ENCODE data around the gene PWWP2B.

Gene PWWP2B

DNA sequence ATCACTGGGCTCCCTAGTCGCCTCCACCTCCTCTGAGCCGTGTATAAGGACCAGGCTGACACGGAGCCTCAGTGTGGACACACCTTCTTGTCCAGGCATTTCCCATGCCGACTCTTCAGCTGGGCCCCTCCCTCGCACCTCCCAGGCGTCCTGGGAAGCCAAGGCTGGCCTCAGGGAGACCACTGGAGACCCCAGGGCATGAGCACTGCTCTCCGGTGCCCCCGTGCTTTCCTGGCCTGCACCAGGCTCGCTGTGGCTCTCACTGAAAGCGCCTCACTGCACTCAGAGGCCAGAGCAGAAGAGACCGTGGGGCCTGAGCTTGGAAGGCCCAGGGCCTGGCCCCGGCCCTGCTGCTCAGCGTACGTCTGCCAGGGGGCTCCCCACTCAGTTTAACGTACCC is 33.6 kb upstream of the PWWP2B start:
- no peak for TF ChIP-seq EZH2phosphoT487 (IDR thresholded peaks at IDR 0.05; ENCODE audit: low read depth)
- TF ChIP-seq, protein P1, sequence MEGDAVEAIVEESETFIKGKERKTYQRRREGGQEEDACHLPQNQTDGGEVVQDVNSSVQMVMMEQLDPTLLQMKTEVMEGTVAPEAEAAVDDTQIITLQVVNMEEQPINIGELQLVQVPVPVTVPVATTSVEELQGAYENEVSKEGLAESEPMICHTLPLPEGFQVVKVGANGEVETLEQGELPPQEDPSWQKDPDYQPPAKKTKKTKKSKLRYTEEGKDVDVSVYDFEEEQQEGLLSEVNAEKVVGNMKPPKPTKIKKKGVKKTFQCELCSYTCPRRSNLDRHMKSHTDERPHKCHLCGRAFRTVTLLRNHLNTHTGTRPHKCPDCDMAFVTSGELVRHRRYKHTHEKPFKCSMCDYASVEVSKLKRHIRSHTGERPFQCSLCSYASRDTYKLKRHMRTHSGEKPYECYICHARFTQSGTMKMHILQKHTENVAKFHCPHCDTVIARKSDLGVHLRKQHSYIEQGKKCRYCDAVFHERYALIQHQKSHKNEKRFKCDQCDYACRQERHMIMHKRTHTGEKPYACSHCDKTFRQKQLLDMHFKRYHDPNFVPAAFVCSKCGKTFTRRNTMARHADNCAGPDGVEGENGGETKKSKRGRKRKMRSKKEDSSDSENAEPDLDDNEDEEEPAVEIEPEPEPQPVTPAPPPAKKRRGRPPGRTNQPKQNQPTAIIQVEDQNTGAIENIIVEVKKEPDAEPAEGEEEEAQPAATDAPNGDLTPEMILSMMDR (IDR thresholded peaks at IDR 0.05; ENCODE audit: low read depth, low read length), result no peak
- Histone ChIP-seq H3K4me2 (ENCODE audit: low read length) (no peak overlapping the region), H3K9me3 (ENCODE audit: insufficient read depth, low read length) (peaks cover 2% of the 10 kb centered on the region; the same call in 1 of the 2 replicates), H3K27ac (ENCODE audit: low read length) (no peak overlapping the region), H3K36me3 (replicated peaks; ENCODE audit: low read depth, low read length) (peaks cover 7% of the 10 kb centered on the region), H3K4me1 (ENCODE audit: low read length) (no peaks in the 10 kb centered on the region), H3K79me2 (ENCODE audit: low read length) (no peaks in the 10 kb centered on the region), H3K27me3 (ENCODE audit: low read depth, low read length) (no peaks in the 10 kb centered on the region), H4K20me1 (ENCODE audit: insufficient read depth, low read length) (no peaks in the 10 kb centered on the region), H3K4me3 (ENCODE audit: low read length) (no peak overlapping the region), H2AFZ (ENCODE audit: low read depth, low read length) (no peak overlapping the region), H3K9ac (ENCODE audit: low read length) (no peak overlapping the region)

GRCh38 chr10:132363921-132364593 is 32.9 kb upstream of the PWWP2B start:
- H3K79me2 ChIP-seq (ENCODE audit: low read length), result no peaks in the 10 kb centered on the region
- H2AFZ ChIP-seq (ENCODE audit: low read depth, low read length), result no peak overlapping the region
- H3K36me3 ChIP-seq (replicated peaks; ENCODE audit: low read depth, low read length), result peaks cover 7% of the 10 kb centered on the region
- no peak overlapping the region for H3K4me2 ChIP-seq (ENCODE audit: low read length)
- no peak overlapping the region for H3K9ac ChIP-seq (ENCODE audit: low read length)
- TF ChIP-seq, protein P1 (IDR thresholded peaks at IDR 0.05; ENCODE audit: low read depth, low read length), result no peak
- TF ChIP-seq EZH2phosphoT487 (IDR thresholded peaks at IDR 0.05; ENCODE audit: low read depth), result no peak
- H4K20me1 ChIP-seq (ENCODE audit: insufficient read depth, low read length), result no peaks in the 10 kb centered on the region
- H3K9me3 ChIP-seq (ENCODE audit: insufficient read depth, low read length), result peaks cover 2% of the 10 kb centered on the region; the same call in 1 of the 2 replicates
- no peak overlapping the region for H3K27ac ChIP-seq (ENCODE audit: low read length)
- H3K27me3 ChIP-seq (ENCODE audit: low read depth, low read length), result no peaks in the 10 kb centered on the region
- H3K4me3 ChIP-seq (ENCODE audit: low read length), result no peak overlapping the region
- H3K4me1 ChIP-seq (ENCODE audit: low read length), result no peaks in the 10 kb centered on the region

DNA sequence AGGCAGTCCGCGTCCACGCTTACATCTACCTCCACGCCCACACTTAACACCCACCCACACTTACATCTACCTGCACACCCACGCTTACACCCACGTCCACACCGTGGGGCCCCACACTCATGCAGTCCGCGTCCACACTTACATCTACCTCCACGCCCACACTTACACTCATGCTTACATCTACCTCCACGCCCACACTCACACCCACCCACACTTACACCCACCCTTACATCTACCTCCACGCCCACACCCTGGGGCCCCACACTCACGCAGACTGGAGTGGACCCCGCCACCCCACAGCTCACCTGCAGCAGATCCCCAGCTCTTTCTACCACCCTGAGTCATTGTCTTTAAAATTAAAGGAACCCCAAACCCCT is 32.4 kb upstream of the PWWP2B start:
- Histone ChIP-seq H3K27ac (ENCODE audit: low read length) (no peak overlapping the region), H3K27me3 (ENCODE audit: low read depth, low read length) (no peaks in the 10 kb centered on the region), H3K4me2 (ENCODE audit: low read length) (no peak overlapping the region), H3K4me1 (ENCODE audit: low read length) (no peaks in the 10 kb centered on the region), H3K4me3 (ENCODE audit: low read length) (no peak overlapping the region), H3K79me2 (ENCODE audit: low read length) (no peaks in the 10 kb centered on the region), H2AFZ (ENCODE audit: low read depth, low read length) (no peak overlapping the region), H3K36me3 (replicated peaks; ENCODE audit: low read depth, low read length) (peaks cover 7% of the 10 kb centered on the region), H4K20me1 (ENCODE audit: insufficient read depth, low read length) (no peaks in the 10 kb centered on the region), H3K9me3 (ENCODE audit: insufficient read depth, low read length) (peaks cover 2% of the 10 kb centered on the region; the same call in 1 of the 2 replicates), H3K9ac (ENCODE audit: low read length) (no peak overlapping the region)
- no peak for TF ChIP-seq EZH2phosphoT487 (IDR thresholded peaks at IDR 0.05; ENCODE audit: low read depth)
- TF ChIP-seq, protein P1 (IDR thresholded peaks at IDR 0.05; ENCODE audit: low read depth, low read length), result no peak

DNA sequence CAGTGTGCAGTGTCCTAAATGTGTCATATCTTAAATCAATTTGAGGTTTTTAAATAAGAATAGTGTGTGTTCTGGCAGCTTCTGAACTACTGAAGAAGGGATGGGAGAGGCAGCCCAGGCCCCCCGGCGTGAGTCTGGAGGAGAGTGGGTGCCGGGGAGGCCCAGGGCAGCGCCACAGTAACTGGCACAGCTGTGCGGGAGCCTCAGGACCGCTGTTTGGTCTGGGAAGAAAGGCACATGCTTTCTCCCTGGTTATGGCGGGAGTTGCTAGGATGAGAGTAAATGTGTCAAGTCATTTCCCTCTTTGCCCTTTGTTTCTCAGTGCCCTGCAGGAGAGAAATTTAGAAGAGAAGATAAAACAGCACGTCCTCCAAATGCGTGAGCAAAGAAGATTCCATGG is 31.9 kb upstream of the PWWP2B start:
- H3K4me1 ChIP-seq (ENCODE audit: low read length), result no peaks in the 10 kb centered on the region
- peaks cover 2% of the 10 kb centered on the region; the same call in 1 of the 2 replicates for H3K9me3 ChIP-seq (ENCODE audit: insufficient read depth, low read length)
- peaks cover 7% of the 10 kb centered on the region for H3K36me3 ChIP-seq (replicated peaks; ENCODE audit: low read depth, low read length)
- no peak overlapping the region for H3K4me2 ChIP-seq (ENCODE audit: low read length)
- TF ChIP-seq EZH2phosphoT487 (IDR thresholded peaks at IDR 0.05; ENCODE audit: low read depth), result no peak
- TF ChIP-seq, protein P1 (IDR thresholded peaks at IDR 0.05; ENCODE audit: low read depth, low read length), result no peak
- no peaks in the 10 kb centered on the region for H4K20me1 ChIP-seq (ENCODE audit: insufficient read depth, low read length)
- no peak overlapping the region for H3K4me3 ChIP-seq (ENCODE audit: low read length)
- no peak overlapping the region for H3K9ac ChIP-seq (ENCODE audit: low read length)
- H3K27ac ChIP-seq (ENCODE audit: low read length), result no peak overlapping the region
- no peaks in the 10 kb centered on the region for H3K27me3 ChIP-seq (ENCODE audit: low read depth, low read length)
- H3K79me2 ChIP-seq (ENCODE audit: low read length), result no peaks in the 10 kb centered on the region
- no peak overlapping the region for H2AFZ ChIP-seq (ENCODE audit: low read depth, low read length)
